Renal pelvis (tissue), 4 donors: ENCODE data around the gene SIAH3. TPM values are rescaled to one million over a fixed set of nuclear protein-coding genes. Genes with fewer than 3 reads are reported as not detected.

Source experiments
- DNase-seq: peaks from one replicate; pipeline ENCODE4 v3.0.0-alpha.2; 2013
- polyA plus RNA-seq, 3 donors: library from polyadenylated mRNA; unstranded; fragments of 120-200 nt; gene quantifications; one replicate each; pipeline ENCODE4 v1.2.1, GENCODE V29; 2013; ENCODE audit not compliant: insufficient read length in 3 of 3

Gene SIAH3
- polyA plus RNA-seq, 3 donors, result 0.78 to 0.89 (median 0.81) TPM

GRCh38 chr13:45823583-45823982, 28.0 kb downstream of the SIAH3 start:
- DNase-seq, result no peak

- no peak for DNase-seq
These were observed 29.7 kb downstream of the SIAH3 start for GRCh38 chr13:45821811-45822210.

- no peak for DNase-seq
These were observed 31.3 kb downstream of the SIAH3 start for GRCh38 chr13:45820106-45820838.

GRCh38 chr13:45817833-45818232, 33.7 kb downstream of the SIAH3 start:
- no peak for DNase-seq

- no peak for DNase-seq
These were observed 35.1 kb downstream of the SIAH3 start for GRCh38 chr13:45816427-45816826.

- no peak for DNase-seq
These were observed 38.7 kb downstream of the SIAH3 start for GRCh38 chr13:45812695-45813372.

GRCh38 chr13:45811891-45812694, 39.5 kb downstream of the SIAH3 start:
- DNase-seq, result no peak

GRCh38 chr13:45809801-45810394, 41.7 kb downstream of the SIAH3 start:
- DNase-seq, result no peak

GRCh38 chr13:45808925-45809324, 42.6 kb downstream of the SIAH3 start:
- DNase-seq, result no peak

GRCh38 chr13:45807520-45808099, 43.9 kb downstream of the SIAH3 start:
- DNase-seq, result no peak

- no peak for DNase-seq
These were observed 51.1 kb downstream of the SIAH3 start for GRCh38 chr13:45800485-45800884.

- DNase-seq, result no peak
These were observed 52.1 kb downstream of the SIAH3 start for GRCh38 chr13:45799451-45799850.

- no peak for DNase-seq
These were observed 52.7 kb downstream of the SIAH3 start for GRCh38 chr13:45798851-45799250.

- no peak for DNase-seq
These were observed 54.9 kb downstream of the SIAH3 start for GRCh38 chr13:45796426-45797235.

GRCh38 chr13:45792827-45793303, 58.7 kb downstream of the SIAH3 start:
- DNase-seq, result no peak

- no peak for DNase-seq
These were observed 63.5 kb downstream of the SIAH3 start for GRCh38 chr13:45788011-45788410.

- no peak for DNase-seq
These were observed 64.2 kb downstream of the SIAH3 start for GRCh38 chr13:45787346-45787745.

- no peak for DNase-seq
These were observed 65.1 kb downstream of the SIAH3 start for GRCh38 chr13:45786293-45786920.

- no peak for DNase-seq
These were observed 66.5 kb downstream of the SIAH3 start for GRCh38 chr13:45784755-45785675.
